GM19099 (cell line): Measurements from ENCODE around the gene NOSIP.
A peak's percentile ranks its signal among the peaks of the same experiment; 100 is the strongest.

Experiments used
- POLR2A ChIP-seq: IDR thresholded peaks from 3 replicates; pipeline ENCODE4 v1.6.1; 2011; ENCODE audit warnings: low read depth; ENCODE audit not compliant: insufficient read length; ENCODE audit errors: extremely low read depth

Gene NOSIP

GRCh38 chr19:49580264-49581006, at the start of gene NOSIP:
Gene NOSIP, minus strand, starts transcription at chr19:49580556. Its CDS starts 19,865 bp downstream, at chr19:49560691.
- peak; percentile 99 for TF ChIP-seq POLR2A

- TF ChIP-seq POLR2A: no peak
These were observed 49.3 kb upstream of the NOSIP start for GRCh38 chr19:49629659-49630058.

GRCh38 chr19:49626226-49626625, 45.9 kb upstream of the NOSIP start:
- TF ChIP-seq POLR2A: no peak

GRCh38 chr19:49624967-49625910, 44.9 kb upstream of the NOSIP start:
- TF ChIP-seq POLR2A: no peak

GRCh38 chr19:49616945-49617344, 36.6 kb upstream of the NOSIP start:
- TF ChIP-seq POLR2A: no peak

- TF ChIP-seq POLR2A: no peak
These were observed 36.2 kb upstream of the NOSIP start for GRCh38 chr19:49616532-49616931.

GRCh38 chr19:49615861-49616260, 35.5 kb upstream of the NOSIP start:
- TF ChIP-seq POLR2A: no peak

- TF ChIP-seq POLR2A: no peak
These were observed 33.9 kb upstream of the NOSIP start for GRCh38 chr19:49614096-49614833.

- no peak for TF ChIP-seq POLR2A
These were observed 33.0 kb upstream of the NOSIP start for GRCh38 chr19:49613374-49613773.

GRCh38 chr19:49609499-49610092, 29.2 kb upstream of the NOSIP start:
- no peak for TF ChIP-seq POLR2A

- TF ChIP-seq POLR2A: no peak
These were observed 25.2 kb upstream of the NOSIP start for GRCh38 chr19:49605605-49606004.

- TF ChIP-seq POLR2A: no peak
These were observed 22.4 kb upstream of the NOSIP start for GRCh38 chr19:49602806-49603205.

GRCh38 chr19:49601482-49602038, 21.2 kb upstream of the NOSIP start:
- no peak for TF ChIP-seq POLR2A
